HEK293T (cell line): Measurements from ENCODE around the gene GP5.

Experiments used
- ARNT ChIP-seq: fragments of 450-650 bp; IDR thresholded peaks from 2 replicates; pipeline ENCODE4 v1.6.1; 2017; ENCODE audit warnings: mild to moderate bottlenecking
- BHLHE40 ChIP-seq: fragments of 450-650 bp; IDR thresholded peaks from 2 replicates; pipeline ENCODE4 v1.6.1; 2016; ENCODE audit warnings: mild to moderate bottlenecking, moderate library complexity, borderline replicate concordance
- FOXA1 ChIP-seq: fragments of 450-650 bp; IDR thresholded peaks from 2 replicates; pipeline ENCODE4 v1.6.1; 2016; ENCODE audit warnings: mild to moderate bottlenecking
- FOXM1 ChIP-seq: fragments of 450-650 bp; IDR thresholded peaks from 2 replicates; pipeline ENCODE4 v1.6.1; 2017; ENCODE audit warnings: mild to moderate bottlenecking, borderline replicate concordance
- HDGF ChIP-seq: fragments of 450-650 bp; IDR thresholded peaks from 2 replicates; pipeline ENCODE4 v1.6.1; 2017; ENCODE audit warnings: antibody characterized with exemption, borderline replicate concordance
- L3MBTL2 ChIP-seq: fragments of 450-650 bp; conservative IDR thresholded peaks from 2 replicates; pipeline ENCODE4 v1.6.1; 2016; ENCODE audit warnings: mild to moderate bottlenecking
- LEF1 ChIP-seq: fragments of 450-650 bp; IDR thresholded peaks from 2 replicates; pipeline ENCODE4 v1.6.1; 2017; ENCODE audit warnings: mild to moderate bottlenecking, borderline replicate concordance
- NFRKB ChIP-seq: fragments of 450-650 bp; IDR thresholded peaks from 2 replicates; pipeline ENCODE4 v1.6.1; 2016; ENCODE audit warnings: mild to moderate bottlenecking, moderate library complexity
- PKNOX1 ChIP-seq: fragments of 450-650 bp; IDR thresholded peaks from 2 replicates; pipeline ENCODE4 v1.6.1; 2016
- SP1 ChIP-seq: fragments of 450-650 bp; IDR thresholded peaks from 2 replicates; pipeline ENCODE4 v1.6.1; 2017
- SUZ12 ChIP-seq: fragments of 450-650 bp; IDR thresholded peaks from 2 replicates; pipeline ENCODE4 v1.6.1; 2016; ENCODE audit warnings: mild to moderate bottlenecking
- ZNF384 ChIP-seq: fragments of 450-650 bp; IDR thresholded peaks from 2 replicates; pipeline ENCODE4 v1.6.1; 2016

DNA sequence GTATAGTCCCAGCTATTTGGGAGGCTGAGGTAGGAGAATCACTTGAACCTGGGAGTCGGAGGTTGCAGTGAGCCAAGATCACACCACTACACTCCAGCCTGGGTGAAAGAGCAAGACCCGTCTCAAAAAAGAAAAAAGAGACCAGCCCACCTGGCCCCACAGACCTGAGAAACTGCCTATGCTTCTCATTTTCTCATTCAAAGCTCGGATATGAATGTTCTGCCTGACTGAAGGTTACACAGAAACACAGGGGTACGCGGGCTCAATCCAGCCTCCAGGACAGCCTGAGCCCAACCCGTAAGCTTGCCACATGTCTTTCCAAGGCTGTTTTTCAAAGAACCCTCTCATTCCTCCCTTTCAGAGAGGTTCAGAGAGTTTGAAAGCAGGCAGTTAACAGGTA is 19.8 kb downstream of the GP5 start:
- TF ChIP-seq HDGF (no peak), L3MBTL2 (no peak), SP1 (no peak), BHLHE40 (no peak), ARNT (no peak), FOXA1 (no peak), FOXM1 (no peak), PKNOX1 (no peak), LEF1 (no peak), ZNF384 (no peak), NFRKB (no peak), SUZ12 (no peak)
